Measurements from ENCODE around the gene CCND1.

GRCh38 chr11:69639831-69640230 is 1.1 kb upstream of the CCND1 start:
- TF ChIP-seq MYNN (IDR thresholded peaks at IDR 0.05) = no peak
- TF ChIP-seq MYNN (CRISPR knock-in tag; IDR thresholded peaks at IDR 0.05) = no peak
- TF ChIP-seq ZNF165 (CRISPR knock-in tag; IDR thresholded peaks at IDR 0.05; ENCODE audit: borderline replicate concordance) = no peak
- no peak for TF ChIP-seq MNT (conservative IDR thresholded peaks at IDR 0.05)
- no peak for TF ChIP-seq AFF4 (CRISPR knock-in tag; IDR thresholded peaks at IDR 0.05)
- no peak for TF ChIP-seq RFX1 (IDR thresholded peaks at IDR 0.05)
- no peak for TF ChIP-seq FOXA3 (CRISPR knock-in tag; conservative IDR thresholded peaks at IDR 0.05 in 1 of 2, IDR thresholded peaks at IDR 0.05 in 1 of 2)
- TF ChIP-seq CHD2 (IDR thresholded peaks at IDR 0.05; ENCODE audit: low read depth, low read length) = no peak
- no peak for TF ChIP-seq EP300 (IDR thresholded peaks at IDR 0.05; ENCODE audit: low read length)
- TF ChIP-seq CTCF (IDR thresholded peaks at IDR 0.05 in 2 of 3, conservative IDR thresholded peaks at IDR 0.05 in 1 of 3; ENCODE audit: insufficient read depth in 2 of 3, low read depth in 1 of 3, low read length in 3 of 3) = no peak
- TF ChIP-seq NCOR1 (IDR thresholded peaks at IDR 0.05) = no peak
- TF ChIP-seq JUND (IDR thresholded peaks at IDR 0.05; ENCODE audit: borderline replicate concordance, low read depth, low read length) = no peak
- no peak for TF ChIP-seq JUND (tag; IDR thresholded peaks at IDR 0.05; ENCODE audit: borderline replicate concordance, low read depth, low read length)
- no peak for TF ChIP-seq FOXK2 (conservative IDR thresholded peaks at IDR 0.05 in 1 of 2, IDR thresholded peaks at IDR 0.05 in 1 of 2; ENCODE audit: low read depth in 2 of 2)
- TF ChIP-seq EZH2 (IDR thresholded peaks at IDR 0.05; ENCODE audit: borderline replicate concordance, low read depth, low read length) = no peak
